Cardiac fibroblast (primary cell): ENCODE results near the gene TRMT10A.

Experiments
- DNase-seq, 2 donors: peaks; one replicate each; pipeline versions ENCODE4 v3.0.0 to v3.0.0-alpha.2; 2010; ENCODE audit warnings: low read depth in 2 of 2
- H3K4me3 ChIP-seq, 2 donors: replicated peaks in 1 of 2; 1 replicate in 1 of 2; 2 replicates in 1 of 2; pipeline ENCODE4 v1.5.1; 2011; ENCODE audit warnings: low read depth in 2 of 2, low read length in 2 of 2, mild to moderate bottlenecking in 2 of 2, moderate library complexity in 1 of 2
- CTCF ChIP-seq: IDR thresholded peaks from one replicate; pipeline ENCODE4 v1.5.1; 2011; ENCODE audit warnings: low read depth, mild to moderate bottlenecking, low read length, inconsistent platforms

Gene TRMT10A

DNA sequence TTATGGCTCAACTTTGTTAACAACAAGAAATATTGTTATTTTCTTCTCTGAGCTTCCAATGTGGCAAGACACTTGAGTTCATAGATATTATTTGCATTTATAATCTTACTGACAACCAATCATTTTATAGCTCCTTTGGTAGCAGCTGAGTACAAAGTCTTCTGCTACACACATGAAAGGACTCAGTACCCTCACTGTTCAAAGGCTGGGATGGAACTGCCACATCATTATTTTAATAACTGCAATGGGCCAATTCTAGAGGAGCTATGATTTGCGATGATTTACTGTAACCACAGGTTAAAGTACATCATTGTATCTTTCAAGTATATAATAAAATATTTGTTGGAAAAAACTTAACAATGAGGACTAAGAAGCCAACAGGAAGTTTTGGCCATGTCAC lies 21.7 kb upstream of the TRMT10A start:
- H3K4me3 ChIP-seq = no peak overlapping the region
- no peak for TF ChIP-seq CTCF
- DNase-seq = no peak

- no peak overlapping the region for H3K4me3 ChIP-seq
- DNase-seq = no peak
- TF ChIP-seq CTCF = no peak
Observed at GRCh38 chr4:99578714-99579113, 14.9 kb upstream of the TRMT10A start.

DNA sequence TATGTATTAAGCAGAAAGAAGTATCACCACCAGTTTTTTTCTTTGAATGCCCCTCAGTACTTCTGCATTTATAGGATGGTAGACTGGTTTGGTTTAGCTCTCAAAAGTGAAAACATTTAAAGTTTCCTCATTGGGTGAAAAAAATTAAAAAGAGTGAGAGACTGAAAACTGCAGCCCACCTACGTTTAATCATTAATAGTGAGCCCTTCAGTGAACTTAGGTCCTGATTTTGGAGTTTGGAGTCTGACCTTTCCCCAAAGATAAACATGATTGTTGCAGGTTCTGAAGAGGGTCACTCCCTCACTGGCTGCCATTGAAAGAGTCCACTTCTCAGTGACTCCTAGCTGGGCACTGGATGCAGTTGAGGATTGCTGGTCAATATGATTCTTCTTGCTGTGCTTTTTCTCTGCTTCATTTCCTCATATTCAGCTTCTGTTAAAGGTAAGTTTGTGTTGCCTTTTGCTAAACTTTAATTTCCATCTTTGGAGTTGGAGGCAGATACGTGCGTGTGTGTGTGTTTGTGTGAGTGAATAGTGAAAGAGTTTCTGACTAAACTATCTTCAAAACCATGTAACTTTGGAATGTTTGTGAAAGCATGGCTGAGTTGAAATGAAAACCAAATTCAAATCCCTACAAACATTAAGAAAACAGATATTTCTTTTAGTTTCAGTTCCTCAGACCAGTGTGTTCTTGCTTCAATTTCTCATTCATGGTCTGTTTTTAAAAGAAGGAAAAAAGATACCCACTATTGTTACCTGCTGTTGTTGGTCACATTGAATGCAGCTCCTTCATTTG lies 10.9 kb upstream of the TRMT10A start, which contains the start of gene MTTP:
Gene MTTP (plus strand): TSS at position 295 of the 795 bp plus-strand sequence. CDS start 86 bp downstream, at position 381.
- no peak within 1 kb of the TSS for H3K4me3 ChIP-seq
- no peak for TF ChIP-seq CTCF
- no peak for DNase-seq

DNA sequence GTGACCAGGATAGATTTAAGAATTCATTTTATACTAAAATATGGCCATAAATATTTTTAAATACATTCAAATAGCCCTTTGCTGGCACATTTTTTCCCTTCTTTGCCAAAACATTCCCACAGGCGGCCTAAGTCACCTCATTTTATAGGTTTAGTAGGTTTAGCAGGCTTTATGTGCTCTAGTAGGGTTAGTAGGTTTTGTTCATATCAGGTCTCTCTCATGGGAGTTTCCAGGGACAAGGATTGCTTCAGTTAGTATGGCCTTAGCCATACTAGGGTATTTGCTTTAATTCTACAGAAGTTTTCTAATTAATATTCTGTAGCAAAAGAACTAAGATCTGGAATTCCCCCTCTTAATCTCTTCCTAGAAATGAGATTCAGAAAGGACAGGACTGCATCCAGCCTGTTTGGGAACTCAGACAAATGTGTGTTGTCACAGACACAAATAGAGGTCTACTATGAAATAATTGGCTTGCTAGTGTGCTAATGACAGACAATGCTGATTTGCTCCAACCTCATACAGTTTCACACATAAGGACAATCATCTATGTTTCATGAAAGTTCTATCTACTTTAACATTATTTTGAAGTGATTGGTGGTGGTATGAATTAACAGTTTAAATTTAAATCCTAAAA lies 10.0 kb upstream of the TRMT10A start:
- no peak for DNase-seq
- TF ChIP-seq CTCF = no peak
- H3K4me3 ChIP-seq = no peak overlapping the region

DNA sequence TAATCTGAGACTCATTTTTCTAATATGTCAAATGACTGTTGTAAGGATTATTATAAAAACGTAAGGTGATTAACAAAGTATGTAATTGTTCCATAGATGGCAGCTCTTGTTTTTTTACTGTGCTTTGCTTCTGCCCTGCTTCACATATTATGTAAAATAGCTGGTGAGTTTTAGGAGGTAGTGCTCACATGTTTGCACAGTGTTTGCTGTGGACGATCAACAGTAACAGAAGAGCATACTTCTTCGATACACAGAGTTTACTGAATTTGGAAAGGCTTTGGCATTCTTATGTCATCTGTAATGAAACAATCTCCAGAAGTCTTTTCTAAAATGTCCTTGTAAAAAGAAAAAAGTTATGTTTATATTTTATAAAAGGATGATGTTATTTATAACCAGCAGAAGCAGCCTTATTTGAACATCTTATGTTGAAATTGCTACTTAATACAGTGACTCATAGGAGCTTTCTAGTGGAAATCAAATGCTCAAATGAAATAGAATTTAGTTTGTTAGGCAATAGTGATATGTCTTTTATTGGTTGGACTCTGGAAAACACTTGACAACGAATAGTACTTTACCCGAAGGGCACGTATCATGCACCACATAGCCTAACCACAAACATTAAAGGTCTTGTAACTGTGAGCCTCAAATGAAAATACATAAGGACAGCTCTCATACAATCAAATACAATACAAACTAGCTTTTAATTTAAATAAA lies 8.8 kb upstream of the TRMT10A start:
- no peak for TF ChIP-seq CTCF
- no peak for DNase-seq
- no peak overlapping the region for H3K4me3 ChIP-seq

GRCh38 chr4:99571883-99572282 lies 8.0 kb upstream of the TRMT10A start:
- H3K4me3 ChIP-seq = no peak overlapping the region
- no peak for DNase-seq
- TF ChIP-seq CTCF = no peak
